ENCODE data around the gene BCL2L1. TPM values are rescaled to one million over a fixed set of nuclear protein-coding genes. Genes with fewer than 3 reads are reported as not detected.

Gene BCL2L1
- total RNA-seq, 1 experiment from 2014 or later: 226 TPM

DNA sequence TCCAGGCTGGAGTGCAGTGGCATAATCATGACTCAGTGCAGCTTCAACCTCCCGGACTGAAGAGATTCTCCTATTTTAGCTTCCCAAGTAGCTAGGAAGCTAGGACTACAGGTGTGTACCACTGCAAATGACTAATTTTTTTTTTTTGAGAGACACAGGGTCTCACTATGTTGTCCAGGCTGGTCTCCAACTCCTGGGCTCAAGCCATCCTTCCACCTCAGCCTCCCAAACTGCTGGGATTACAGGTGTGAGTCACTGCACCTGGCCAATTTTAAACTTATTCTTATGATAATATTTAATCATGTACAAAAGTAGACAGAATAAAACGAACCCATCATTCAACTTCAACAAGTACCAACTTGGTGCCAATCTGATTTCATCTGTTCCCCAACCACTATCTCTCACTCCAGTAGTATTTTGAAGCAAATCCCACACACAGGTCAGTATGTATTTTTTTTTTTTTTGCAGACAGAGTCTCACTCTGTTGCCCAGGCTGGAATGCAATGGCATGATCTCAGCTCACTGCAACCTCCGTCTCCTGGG is 32.5 kb downstream of the BCL2L1 start (continued):
- no peak for TF ChIP-seq ELF1 (IDR thresholded peaks at IDR 0.05; ENCODE audit: borderline replicate concordance, low read depth)
- TF ChIP-seq, protein P1, sequence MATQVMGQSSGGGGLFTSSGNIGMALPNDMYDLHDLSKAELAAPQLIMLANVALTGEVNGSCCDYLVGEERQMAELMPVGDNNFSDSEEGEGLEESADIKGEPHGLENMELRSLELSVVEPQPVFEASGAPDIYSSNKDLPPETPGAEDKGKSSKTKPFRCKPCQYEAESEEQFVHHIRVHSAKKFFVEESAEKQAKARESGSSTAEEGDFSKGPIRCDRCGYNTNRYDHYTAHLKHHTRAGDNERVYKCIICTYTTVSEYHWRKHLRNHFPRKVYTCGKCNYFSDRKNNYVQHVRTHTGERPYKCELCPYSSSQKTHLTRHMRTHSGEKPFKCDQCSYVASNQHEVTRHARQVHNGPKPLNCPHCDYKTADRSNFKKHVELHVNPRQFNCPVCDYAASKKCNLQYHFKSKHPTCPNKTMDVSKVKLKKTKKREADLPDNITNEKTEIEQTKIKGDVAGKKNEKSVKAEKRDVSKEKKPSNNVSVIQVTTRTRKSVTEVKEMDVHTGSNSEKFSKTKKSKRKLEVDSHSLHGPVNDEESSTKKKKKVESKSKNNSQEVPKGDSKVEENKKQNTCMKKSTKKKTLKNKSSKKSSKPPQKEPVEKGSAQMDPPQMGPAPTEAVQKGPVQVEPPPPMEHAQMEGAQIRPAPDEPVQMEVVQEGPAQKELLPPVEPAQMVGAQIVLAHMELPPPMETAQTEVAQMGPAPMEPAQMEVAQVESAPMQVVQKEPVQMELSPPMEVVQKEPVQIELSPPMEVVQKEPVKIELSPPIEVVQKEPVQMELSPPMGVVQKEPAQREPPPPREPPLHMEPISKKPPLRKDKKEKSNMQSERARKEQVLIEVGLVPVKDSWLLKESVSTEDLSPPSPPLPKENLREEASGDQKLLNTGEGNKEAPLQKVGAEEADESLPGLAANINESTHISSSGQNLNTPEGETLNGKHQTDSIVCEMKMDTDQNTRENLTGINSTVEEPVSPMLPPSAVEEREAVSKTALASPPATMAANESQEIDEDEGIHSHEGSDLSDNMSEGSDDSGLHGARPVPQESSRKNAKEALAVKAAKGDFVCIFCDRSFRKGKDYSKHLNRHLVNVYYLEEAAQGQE (IDR thresholded peaks at IDR 0.05; ENCODE audit: low read depth): no peak
- TF ChIP-seq, protein P2, sequence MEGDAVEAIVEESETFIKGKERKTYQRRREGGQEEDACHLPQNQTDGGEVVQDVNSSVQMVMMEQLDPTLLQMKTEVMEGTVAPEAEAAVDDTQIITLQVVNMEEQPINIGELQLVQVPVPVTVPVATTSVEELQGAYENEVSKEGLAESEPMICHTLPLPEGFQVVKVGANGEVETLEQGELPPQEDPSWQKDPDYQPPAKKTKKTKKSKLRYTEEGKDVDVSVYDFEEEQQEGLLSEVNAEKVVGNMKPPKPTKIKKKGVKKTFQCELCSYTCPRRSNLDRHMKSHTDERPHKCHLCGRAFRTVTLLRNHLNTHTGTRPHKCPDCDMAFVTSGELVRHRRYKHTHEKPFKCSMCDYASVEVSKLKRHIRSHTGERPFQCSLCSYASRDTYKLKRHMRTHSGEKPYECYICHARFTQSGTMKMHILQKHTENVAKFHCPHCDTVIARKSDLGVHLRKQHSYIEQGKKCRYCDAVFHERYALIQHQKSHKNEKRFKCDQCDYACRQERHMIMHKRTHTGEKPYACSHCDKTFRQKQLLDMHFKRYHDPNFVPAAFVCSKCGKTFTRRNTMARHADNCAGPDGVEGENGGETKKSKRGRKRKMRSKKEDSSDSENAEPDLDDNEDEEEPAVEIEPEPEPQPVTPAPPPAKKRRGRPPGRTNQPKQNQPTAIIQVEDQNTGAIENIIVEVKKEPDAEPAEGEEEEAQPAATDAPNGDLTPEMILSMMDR (IDR thresholded peaks at IDR 0.05 in 2 of 3, conservative IDR thresholded peaks at IDR 0.05 in 1 of 3; ENCODE audit: borderline replicate concordance in 1 of 3, insufficient read depth in 1 of 3, low read depth in 2 of 3, low read length in 2 of 3): no peak
- TF ChIP-seq RAD21 (IDR thresholded peaks at IDR 0.05; ENCODE audit: low read depth): no peak
- no peak for TF ChIP-seq POLR2AphosphoS5 (IDR thresholded peaks at IDR 0.05; ENCODE audit: low read depth, low read length)
- TF ChIP-seq EGR1 (IDR thresholded peaks at IDR 0.05; ENCODE audit: low read depth): no peak

DNA sequence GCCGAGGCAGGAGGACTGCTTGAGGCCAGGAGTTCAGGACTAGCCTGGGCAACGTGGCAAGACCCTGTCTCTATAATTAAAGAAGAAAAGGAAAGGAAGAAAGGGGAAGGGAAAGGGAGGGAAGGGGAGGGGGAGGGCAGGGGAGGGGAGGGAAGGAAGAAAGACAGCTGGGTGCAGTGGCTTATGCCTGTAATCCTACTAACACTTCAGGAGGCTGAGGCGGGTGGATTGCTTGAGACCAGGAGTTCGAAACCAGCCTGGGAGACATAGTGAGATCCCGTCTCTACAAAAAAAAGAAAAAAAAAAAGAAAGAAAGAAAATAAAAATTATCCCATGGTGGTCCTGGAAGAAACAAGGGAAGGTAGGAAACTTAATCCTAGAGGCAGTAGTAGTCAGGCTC is 33.5 kb downstream of the BCL2L1 start:
- DNase-seq (ENCODE audit: low read depth, low spot score): no peak
- TF ChIP-seq JUND (IDR thresholded peaks at IDR 0.05): no peak
- Histone ChIP-seq H3K36me3 (ENCODE audit: control insufficient read depth in 1 of 2, insufficient read depth in 2 of 2, low read length in 2 of 2) (peaks cover 20 to 59% of the 10 kb centered on the region in 2 experiments), H3K4me1 (ENCODE audit: control insufficient read depth in 1 of 2, insufficient read depth in 2 of 2, low read length in 2 of 2) (peaks cover 45 to 85% of the 10 kb centered on the region in 2 experiments), H3K4me2 (ENCODE audit: low read length) (no peak overlapping the region), H3K9me2 (ENCODE audit: insufficient read depth) (no peaks in the 10 kb centered on the region), H4K20me1 (ENCODE audit: insufficient read depth) (peaks cover 6% of the 10 kb centered on the region; the same call in 1 of the 2 replicates), H2AFZ (ENCODE audit: low read depth, low read length, poor library complexity, severe bottlenecking) (no peak overlapping the region), H3K27me3 (ENCODE audit: insufficient read depth, low read length) (no peaks in the 10 kb centered on the region), H3K27ac (ENCODE audit: low read depth, low read length) (no peak overlapping the region), H3K9me3 (ENCODE audit: control insufficient read depth in 1 of 2, insufficient read depth in 1 of 2, low read depth in 1 of 2, low read length in 2 of 2) (no peaks in the 10 kb centered on the region), H3K79me2 (ENCODE audit: insufficient read depth, low read length) (peaks cover 99% of the 10 kb centered on the region), H3K9ac (ENCODE audit: low read length) (no peak overlapping the region), H3K4me3 (replicated peaks in 1 of 2; ENCODE audit: low read depth in 1 of 2, low read length in 2 of 2) (no peak overlapping the region)
- BruUV-seq (replicated peaks): no TSS peak
- intact Hi-C loops (cut with micrococcal nuclease): no loop called here
- ChIA-PET CTCF (no interaction called here), RAD21 (ENCODE audit: low non-redundant PET in 1 of 2, low total read pairs in 2 of 2, uncharacterized antibody in 2 of 2, unreplicated experiment in 2 of 2) (no interaction called here), POLR2A (no interaction called here)
- ATAC-seq: no peak

Data from HCT116 (cell line).